B cell (primary cell): ENCODE measurements around the gene ORAI1.

Experiments used
- CTCF ChIP-seq: fragments of 200-600 bp; IDR thresholded peaks from one replicate; pipeline ENCODE4 v1.8.0; 2022; ENCODE audit warnings: antibody characterized with exemption, mild to moderate bottlenecking
- EZH2 ChIP-seq: IDR thresholded peaks from 2 replicates; pipeline ENCODE4 v1.6.1; 2012; ENCODE audit warnings: borderline replicate concordance, low read depth, mild to moderate bottlenecking, moderate library complexity, low read length; ENCODE audit not compliant: insufficient read depth, poor library complexity, severe bottlenecking

GRCh38 chr12:121649322-121649721 is 23.0 kb downstream of the ORAI1 start:
- TF ChIP-seq CTCF (no peak), EZH2 (no peak)
